ENCODE results near the gene AHNAK.
"Not testable (repeated sequence)": the region's sequence is repeated elsewhere in the genome, so short reads cannot be mapped to it uniquely, and the experiment has no call there.

AHNAK gene

GRCh38 chr11:62560566-62561103 lies 14.0 kb upstream of the AHNAK start:
- H3K4me3 ChIP-seq (replicated peaks; ENCODE audit: low read depth, low read length), result no peak overlapping the region
- DNase-seq (ENCODE audit: low read depth), result peak; percentile 98
- TF ChIP-seq CTCF (IDR thresholded peaks at IDR 0.05; ENCODE audit: low read length, missing control alignments), result peak; percentile 94

- not testable (repeated sequence) for DNase-seq (ENCODE audit: low read depth); H3K4me3 ChIP-seq (replicated peaks; ENCODE audit: low read depth, low read length)
Observed at GRCh38 chr11:62559626-62560025, 13.0 kb upstream of the AHNAK start.

- DNase-seq (ENCODE audit: low read depth), result no peak
- no peak for TF ChIP-seq CTCF (IDR thresholded peaks at IDR 0.05; ENCODE audit: low read length, missing control alignments)
- no peak overlapping the region for H3K4me3 ChIP-seq (replicated peaks; ENCODE audit: low read depth, low read length)
Observed at GRCh38 chr11:62559204-62559603, 12.6 kb upstream of the AHNAK start.

GRCh38 chr11:62558669-62559068 lies 12.1 kb upstream of the AHNAK start:
- no peak overlapping the region for H3K4me3 ChIP-seq (replicated peaks; ENCODE audit: low read depth, low read length)
- no peak for TF ChIP-seq CTCF (IDR thresholded peaks at IDR 0.05; ENCODE audit: low read length, missing control alignments)
- no peak for DNase-seq (ENCODE audit: low read depth)

DNA sequence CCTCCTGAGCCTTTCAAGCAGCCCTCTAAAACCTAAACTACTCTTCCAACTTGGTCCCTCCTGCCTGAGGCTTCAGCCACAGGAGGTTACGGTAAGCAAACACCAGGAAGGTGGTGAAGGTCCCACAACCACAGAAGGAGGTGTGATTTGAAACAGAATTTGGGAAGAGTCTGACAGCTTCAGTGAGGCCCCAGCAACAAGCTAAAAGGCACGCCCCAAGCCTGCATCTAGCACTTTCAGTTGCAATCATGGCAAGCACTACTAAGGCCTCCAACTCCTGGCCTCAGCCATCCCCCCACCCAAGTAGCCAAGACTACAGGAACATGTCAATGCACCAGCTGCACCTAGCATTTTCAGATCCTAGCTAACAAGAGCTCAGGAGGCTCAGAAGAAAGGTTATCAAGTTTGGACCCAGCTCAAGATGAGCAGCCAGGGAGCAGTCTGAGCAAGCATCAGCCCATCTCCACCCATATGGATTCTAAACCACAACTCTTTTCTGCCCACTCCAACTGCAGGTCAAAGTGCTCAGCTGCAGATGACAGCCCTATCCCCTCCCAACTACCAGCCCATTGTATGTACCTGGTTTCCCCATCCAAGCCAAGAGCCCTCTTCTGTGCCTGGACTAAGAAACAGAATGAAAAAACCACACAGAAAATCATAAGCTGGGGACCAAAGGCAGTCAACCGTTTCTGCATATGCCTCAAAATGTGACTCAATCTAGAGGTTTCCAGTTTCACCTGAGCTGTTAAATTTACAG lies 10.4 kb upstream of the AHNAK start:
- DNase-seq (ENCODE audit: low read depth), result no peak
- no peak for TF ChIP-seq CTCF (IDR thresholded peaks at IDR 0.05; ENCODE audit: low read length, missing control alignments)
- no peak overlapping the region for H3K4me3 ChIP-seq (replicated peaks; ENCODE audit: low read depth, low read length)

- TF ChIP-seq CTCF (IDR thresholded peaks at IDR 0.05; ENCODE audit: low read length, missing control alignments), result no peak
- peak overlapping the region; percentile 21 for H3K4me3 ChIP-seq (replicated peaks; ENCODE audit: low read depth, low read length)
- peak; percentile 94 for DNase-seq (ENCODE audit: low read depth)
Observed at GRCh38 chr11:62556108-62556874, 9.7 kb upstream of the AHNAK start.

DNA sequence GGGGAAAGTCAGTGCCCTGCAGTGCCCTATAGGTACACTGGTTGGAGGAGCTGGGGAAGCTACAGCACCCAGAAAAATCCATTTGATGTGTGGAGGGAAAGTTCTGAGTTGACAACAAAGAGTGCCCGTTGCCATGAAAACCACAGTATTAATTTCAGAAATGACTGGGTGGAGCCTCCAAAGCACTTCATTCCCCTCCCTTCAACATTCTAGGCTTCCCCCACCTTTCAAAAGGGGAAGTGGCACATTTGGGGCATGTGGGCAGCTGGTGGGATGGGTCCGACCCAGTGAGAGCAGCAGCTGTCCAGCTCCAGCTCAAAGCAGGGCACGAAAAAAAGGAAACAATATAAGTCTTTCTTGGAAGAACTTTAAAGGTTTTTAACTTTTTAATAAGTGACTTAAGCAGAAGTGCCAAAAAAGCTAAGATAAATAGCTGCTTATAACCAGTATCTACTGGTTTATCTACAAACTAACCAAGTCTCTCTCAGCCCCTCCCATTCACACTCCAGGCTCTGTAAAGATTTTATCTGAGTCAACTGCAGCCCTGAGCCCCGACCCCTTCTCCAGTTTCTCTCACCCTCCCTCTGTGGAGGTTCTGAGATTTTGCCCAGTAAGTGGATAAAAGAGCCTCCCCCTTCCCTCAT lies 9.0 kb upstream of the AHNAK start:
- no peak for DNase-seq (ENCODE audit: low read depth)
- H3K4me3 ChIP-seq (replicated peaks; ENCODE audit: low read depth, low read length), result no peak overlapping the region
- no peak for TF ChIP-seq CTCF (IDR thresholded peaks at IDR 0.05; ENCODE audit: low read length, missing control alignments)
